HG02759 (cell line): ENCODE results near the gene EPHA4.

ENCODE experiments used
- ATAC-seq: cut with Tn5 transposase; IDR thresholded peaks from one replicate; pipeline ENCODE4 v1.9.1; 2021; ENCODE audit warnings: mild to moderate bottlenecking, moderate library complexity; ENCODE audit not compliant: unreplicated experiment

The EPHA4 gene

GRCh38 chr2:221506469-221506868 lies 65.6 kb downstream of the EPHA4 start:
- ATAC-seq = no peak

- no peak for ATAC-seq
These were observed 66.5 kb downstream of the EPHA4 start for GRCh38 chr2:221505605-221506004.

- ATAC-seq = no peak
These were observed 67.2 kb downstream of the EPHA4 start for GRCh38 chr2:221504905-221505304.

DNA sequence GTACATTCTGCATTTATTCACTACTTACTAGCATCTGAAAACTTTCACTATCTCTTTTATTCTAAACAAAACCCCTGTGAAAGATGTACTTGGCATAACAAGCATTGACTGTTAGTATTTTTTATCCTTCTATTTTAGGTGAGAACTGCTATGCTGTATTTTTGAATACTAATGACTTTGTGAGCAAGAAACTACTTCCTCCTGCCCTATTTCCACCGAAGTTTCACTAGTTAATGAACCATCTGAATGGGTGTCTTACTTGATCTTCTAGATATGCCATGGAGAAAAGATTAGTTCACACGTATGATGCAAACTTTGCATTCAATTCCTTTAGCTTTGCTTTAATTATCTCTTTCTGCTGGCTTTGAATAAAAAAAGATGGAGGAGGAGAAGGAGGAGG lies 68.1 kb downstream of the EPHA4 start:
- ATAC-seq = no peak

GRCh38 chr2:221502270-221503010 lies 69.7 kb downstream of the EPHA4 start:
- no peak for ATAC-seq

- ATAC-seq = no peak
These were observed 70.2 kb downstream of the EPHA4 start for GRCh38 chr2:221501883-221502269.

DNA sequence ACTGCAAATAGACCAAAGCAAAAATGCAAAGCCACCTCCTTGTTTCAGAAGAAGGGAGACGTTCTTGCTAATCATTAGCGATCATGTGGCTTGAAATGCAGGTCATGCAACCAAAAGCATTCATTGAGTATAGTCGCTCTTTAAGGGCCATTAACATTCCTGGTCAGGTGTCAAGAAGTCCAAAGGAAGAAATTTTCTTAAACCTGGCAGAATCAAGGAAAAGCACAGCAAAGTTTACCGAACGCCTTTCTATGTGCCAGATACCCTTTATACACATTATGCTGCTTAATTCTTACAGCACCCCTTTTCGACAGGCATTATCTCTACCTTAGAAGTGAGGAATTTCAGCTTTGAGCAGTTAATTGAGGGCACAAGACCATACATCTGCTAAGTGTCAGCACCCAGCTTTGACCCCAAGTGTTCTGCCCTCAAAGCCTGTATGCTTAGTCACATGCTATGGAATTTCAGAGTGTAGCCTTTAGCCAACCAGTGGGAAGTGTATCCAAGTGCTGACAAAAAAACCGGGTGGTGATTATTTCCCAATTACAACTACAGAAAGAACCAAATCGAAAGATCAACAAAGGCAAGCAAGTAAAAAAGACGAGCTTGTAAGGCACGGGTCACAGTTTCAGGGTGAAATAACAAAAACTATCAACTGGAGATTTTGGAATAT lies 70.8 kb downstream of the EPHA4 start:
- no peak for ATAC-seq

DNA sequence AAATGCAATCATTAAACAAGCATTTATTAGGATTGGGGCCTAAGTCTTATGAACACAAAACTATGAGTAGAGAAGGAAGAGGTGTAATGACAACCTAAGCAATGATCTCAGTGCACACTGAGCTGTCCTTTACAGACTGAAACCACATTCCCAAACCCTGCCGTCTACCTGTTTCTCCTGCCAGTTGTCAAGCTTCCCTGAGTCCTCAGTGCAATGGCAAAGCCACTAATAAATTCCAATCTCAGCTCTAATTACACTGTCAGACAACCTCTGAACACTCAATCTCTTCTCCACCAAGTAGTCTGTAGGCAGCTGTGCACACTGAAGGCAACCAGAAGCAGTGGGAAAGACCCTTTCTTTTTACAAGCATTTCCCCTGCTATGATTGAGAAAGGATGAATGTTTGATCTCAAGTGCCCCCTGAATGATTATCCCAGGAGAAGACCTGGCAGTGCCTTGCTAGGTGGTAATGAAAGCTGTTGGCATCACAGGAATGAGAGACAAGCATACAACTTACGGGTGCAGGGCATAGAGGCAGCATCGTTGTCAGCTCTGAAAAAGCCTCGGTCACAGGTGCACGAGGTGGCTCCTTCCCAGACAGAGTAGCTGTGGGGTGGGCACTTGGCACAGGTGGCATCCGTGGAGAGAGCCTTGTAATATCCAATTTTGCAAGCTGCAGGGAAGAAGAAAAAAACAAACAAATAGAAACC lies 71.4 kb downstream of the EPHA4 start:
- ATAC-seq = no peak

DNA sequence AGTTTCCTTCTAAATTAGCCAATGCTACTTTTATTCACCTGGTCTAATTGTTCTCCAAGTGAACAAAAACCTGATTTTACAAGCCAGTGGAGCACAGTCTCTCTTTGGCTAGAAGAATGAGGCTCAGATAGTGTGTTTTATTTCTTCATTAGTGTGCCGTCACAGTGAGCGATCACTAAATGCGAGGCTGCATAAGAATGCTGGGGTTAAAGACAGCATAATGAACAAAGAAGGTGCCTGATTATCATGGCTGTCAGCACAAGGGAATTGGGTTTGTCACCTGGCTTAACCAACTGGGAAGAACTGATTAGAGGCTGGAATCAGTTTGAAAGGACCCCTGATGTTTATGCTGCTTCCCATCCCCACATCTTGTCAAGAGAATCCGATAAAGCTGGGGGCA lies 76.4 kb downstream of the EPHA4 start:
- ATAC-seq = no peak

- ATAC-seq = no peak
These were observed 77.5 kb downstream of the EPHA4 start for GRCh38 chr2:221494556-221494955.

GRCh38 chr2:221493391-221493790 lies 78.7 kb downstream of the EPHA4 start:
- no peak for ATAC-seq

DNA sequence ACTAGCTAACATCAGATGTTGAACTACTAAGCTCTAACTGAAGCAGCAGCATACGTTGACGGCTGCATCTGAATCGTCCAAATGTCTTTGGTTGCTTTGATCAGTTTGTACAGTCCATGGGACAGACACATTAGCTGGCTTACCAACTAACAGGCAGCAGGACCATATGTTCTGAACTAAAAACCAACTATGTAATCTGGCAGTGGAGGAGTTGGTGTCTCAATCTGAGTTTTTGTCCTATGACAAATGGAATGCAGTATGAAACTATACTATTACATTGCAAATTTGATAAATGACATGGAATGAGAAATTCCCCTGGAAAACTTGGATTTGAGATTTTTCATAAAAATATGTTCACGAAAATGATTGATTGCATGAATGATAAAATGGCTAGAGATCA lies 79.5 kb downstream of the EPHA4 start:
- ATAC-seq = no peak

DNA sequence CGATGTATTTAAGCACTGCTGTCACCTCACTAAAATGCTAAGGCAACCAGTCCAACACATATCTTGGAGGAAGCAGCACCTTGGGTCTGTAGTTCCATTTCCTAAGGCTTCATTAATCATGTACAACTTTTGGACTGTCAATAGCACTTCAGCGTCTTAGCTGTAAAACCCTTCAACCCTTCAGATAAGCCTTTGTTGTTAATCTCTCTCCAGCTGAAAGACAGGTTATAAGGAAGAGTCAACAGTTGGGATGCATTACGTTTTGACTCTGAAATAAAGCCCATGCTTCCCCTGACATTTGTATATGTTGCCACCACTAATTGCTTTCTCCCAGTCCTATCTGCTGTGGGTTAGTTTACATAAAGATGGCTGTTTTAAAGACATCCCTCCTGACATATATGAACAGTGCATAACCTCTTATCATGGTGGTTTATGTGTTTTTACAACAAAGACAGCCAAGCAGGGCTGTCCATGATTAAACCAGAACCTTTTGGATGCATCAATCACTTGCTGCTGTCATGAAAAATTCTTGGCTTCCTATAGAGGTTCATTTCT lies 81.5 kb downstream of the EPHA4 start:
- ATAC-seq = no peak

- no peak for ATAC-seq
These were observed 83.8 kb downstream of the EPHA4 start for GRCh38 chr2:221488136-221488807.

GRCh38 chr2:221486106-221486505 lies 86.0 kb downstream of the EPHA4 start:
- ATAC-seq = no peak

- no peak for ATAC-seq
These were observed 86.6 kb downstream of the EPHA4 start for GRCh38 chr2:221485503-221485870.

DNA sequence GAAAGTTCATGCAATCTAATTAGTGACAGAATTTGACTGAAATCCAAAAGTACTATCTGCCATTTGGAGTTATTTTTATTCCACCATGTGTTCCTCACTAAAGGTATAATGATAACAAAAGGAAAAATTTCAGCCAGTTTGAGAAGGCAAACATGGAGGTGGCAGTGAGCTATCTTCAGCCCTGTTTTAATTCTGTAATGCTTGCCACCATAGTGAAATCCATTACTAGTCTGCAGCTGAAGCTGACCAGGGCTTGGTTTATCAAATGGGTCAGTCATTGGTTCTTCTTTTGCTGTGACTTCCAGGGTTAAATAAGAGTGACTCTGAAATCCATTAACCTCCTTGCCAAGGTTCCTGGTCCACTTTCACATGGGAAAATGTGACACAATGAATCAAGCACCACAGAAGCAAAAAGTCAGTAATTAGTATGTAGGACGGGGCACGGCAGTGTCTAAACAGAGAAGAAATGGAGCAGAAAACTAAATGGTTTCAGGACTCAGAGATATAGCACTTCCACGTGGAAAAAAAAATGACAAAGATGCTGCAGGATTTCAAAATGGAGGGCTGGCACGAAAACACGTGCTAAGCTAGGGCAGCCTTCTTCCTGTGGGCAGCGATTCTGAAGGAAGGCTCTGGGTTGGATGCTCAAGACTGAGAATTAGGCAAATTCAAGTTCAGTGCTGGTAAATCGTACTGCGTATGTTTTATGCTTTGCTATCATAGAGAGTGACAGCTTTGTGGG lies 87.2 kb downstream of the EPHA4 start:
- ATAC-seq = no peak

- ATAC-seq = no peak
These were observed 89.2 kb downstream of the EPHA4 start for GRCh38 chr2:221482666-221483455.

- no peak for ATAC-seq
These were observed 91.3 kb downstream of the EPHA4 start for GRCh38 chr2:221480821-221481220.

DNA sequence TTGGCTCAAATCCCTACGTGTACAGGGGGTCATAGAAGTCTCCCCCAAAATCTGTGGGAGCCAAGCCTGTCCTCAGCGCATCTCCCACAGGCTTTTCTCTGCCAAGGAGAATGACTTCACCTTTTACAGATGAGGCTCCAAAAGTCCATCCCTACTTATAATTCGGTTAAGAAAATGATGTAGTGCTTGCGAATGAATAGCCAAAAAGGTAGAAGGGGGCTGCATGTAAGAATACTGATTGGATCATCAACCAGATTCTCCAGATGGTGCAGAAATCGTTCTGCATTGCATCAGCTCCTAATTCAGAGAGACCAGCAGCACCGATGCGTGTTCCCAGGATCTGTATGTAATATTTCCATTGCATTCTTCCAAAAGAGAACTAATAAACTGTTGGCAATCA lies 91.9 kb downstream of the EPHA4 start:
- ATAC-seq = no peak
